GM18909 (cell line): ENCODE data around the gene PFDN2.
"Not testable (repeated sequence)": the region's sequence is repeated elsewhere in the genome, so short reads cannot be mapped to it uniquely, and the experiment has no call there.

Experiments used
- ATAC-seq: cut with Tn5 transposase; IDR thresholded peaks from one replicate; pipeline ENCODE4 v1.9.1; 2021; ENCODE audit warnings: mild to moderate bottlenecking; ENCODE audit not compliant: unreplicated experiment, poor library complexity

The PFDN2 gene

DNA sequence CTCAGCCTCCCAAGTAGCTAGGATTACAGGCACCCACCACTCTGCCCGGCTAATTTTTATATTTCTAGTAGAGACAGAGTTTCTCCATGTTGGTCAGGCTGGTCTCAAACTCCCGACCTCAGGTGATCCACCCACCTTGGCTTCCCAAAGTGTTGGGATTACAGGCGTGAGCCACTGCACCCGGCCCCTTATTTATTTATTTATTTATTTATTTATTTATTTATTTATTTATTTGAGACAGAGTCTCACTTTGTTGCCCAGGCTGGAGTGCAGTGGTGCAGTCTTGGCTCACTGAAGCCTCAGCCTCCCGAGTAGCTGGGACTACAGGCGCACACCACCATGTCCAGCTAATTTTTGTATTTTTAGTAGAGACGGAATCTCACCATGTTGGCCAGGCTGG is 52.2 kb downstream of the PFDN2 start:
- ATAC-seq, result not testable (repeated sequence)

DNA sequence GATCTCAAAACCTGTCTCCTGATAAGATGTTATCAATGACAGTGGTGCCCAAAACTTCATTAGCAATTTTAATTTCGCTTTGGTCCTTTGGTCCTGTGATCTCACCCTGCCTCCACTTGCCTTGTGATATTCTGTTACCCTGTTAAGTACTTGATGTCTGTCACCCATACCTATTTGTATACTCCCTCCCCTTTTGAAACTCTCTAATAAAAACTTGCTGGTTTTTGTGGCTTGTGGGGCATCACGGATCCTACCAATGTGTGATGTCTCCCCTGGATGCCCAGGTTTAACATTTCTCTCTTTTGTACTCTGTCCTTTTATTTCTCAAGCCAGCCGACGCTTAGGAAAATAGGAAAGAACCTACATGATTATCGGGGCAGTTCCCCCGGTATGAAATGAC is 53.9 kb downstream of the PFDN2 start:
- not testable (repeated sequence) for ATAC-seq

DNA sequence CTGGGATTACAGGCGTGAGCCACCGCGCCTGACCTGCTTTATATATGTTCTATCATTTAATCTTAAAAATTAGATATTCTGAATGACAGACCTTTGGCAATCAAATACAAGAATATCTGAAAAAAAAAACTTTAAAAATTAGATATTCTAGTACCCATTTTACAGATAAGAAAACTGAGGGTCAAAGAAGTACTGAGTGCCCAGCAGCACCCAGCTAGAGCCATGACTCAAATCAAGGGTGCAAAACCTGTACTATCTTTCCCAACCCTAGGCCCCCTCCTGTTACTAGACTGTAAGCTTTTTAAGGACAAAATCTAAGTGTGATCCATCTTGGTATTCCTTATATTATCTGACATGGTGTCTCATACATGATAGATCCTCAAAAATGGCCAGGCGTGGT is 56.4 kb downstream of the PFDN2 start:
- no peak for ATAC-seq

DNA sequence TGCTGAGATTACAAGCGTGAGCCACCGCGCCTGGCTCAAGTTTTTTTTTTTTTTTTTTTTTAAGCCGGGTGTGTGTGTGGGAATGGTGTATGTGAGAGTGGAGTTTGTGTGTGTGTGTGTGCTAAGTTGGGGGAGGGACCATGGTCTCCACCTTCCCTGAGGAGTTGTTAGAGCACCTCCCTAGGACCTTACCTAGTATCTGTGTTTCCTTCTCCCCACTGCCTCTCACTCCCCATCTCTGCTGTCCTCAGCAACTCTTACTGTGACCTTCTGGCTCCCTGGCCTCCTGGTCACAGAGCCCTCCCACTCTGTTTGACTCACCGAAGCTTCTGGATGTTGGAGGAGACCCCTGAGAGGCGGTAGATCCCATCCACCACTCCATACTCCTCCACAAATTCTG is 58.5 kb downstream of the PFDN2 start:
- ATAC-seq, result no peak

DNA sequence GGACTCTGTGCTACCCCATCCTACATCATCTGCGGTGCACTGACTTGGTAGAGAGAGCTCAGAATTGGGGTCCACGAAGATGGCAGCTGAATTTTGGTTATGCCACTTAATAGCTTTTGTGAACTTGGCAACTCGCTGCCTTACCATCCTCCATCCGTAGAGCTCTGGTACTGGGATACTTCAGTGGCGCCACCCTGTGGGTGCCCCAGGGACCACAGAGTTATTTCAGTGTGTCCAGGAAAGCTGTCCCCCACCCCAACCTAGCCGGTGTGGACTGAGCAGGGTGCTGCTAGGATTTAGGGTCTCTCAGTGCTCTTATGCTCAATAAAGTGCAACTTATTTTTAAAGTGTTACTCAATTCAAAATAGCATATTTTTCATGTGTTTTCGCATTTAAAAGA is 63.0 kb downstream of the PFDN2 start:
- no peak for ATAC-seq

DNA sequence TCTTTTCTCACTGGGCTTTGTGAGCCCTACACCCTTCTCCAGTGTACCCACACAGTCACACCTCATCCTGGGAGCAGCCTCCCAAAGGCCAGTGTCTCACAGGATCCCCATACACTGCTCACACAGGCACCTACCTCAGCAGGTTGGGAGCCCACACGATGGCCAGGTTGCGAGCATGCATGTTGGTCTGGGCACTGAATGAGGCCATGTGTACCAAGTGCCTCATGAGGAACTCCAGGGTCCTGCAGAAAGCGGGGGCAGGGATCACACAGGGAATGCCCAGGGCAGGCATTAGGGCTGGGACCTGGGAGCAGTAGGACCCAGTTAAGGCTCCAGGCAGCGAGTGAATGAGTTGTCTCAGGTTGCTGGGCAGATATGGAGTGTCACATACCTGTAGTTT is 63.6 kb downstream of the PFDN2 start:
- no peak for ATAC-seq

DNA sequence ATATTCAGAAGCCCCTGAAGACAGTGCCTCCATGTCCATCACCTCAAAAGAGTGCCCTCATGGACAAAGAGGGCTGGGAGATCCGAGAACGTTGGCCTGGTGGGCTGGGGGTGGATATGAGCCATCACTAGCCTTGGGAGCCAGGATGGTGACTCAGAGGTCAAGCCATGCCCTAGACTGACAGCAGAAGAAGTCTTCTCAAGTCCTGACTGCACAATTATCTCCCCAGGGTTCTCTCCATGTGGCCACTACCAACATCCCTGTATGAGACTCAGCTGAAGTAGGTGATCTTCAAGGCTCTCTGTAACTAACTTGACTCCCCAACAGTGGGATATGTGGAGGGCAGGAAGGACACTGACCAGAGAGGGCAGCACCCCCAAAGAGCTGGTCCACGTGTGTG is 64.9 kb downstream of the PFDN2 start:
- ATAC-seq, result no peak

DNA sequence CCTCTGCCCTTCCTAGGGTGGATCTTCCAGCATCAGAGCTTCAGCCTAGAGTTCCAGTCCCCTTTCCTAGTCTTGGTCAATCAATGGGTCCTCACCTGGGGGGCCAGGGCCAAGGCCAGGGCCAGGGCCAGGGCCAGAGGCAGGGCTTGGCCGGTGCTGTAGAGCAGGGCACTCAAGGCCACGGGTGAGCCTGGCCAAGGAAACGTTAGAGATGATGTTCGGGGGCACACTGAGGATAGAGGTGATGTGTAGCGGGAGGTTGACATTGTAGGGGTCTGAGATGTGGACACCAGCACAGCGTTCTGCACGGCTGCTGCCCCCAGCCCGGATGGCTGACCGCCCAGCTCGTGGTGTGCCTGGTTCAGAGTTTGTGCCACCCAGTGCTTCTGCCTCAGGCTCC is 66.6 kb downstream of the PFDN2 start:
- no peak for ATAC-seq
